Fibroblast of skin of scalp (primary cell): ENCODE data around the gene ZBED4. TPM values are rescaled to one million over a fixed set of nuclear protein-coding genes. Genes with fewer than 3 reads are reported as not detected.
"Not testable (repeated sequence)": the region's sequence is repeated elsewhere in the genome, so short reads cannot be mapped to it uniquely, and the experiment has no call there.

Source experiments
- DNase-seq: peaks from one replicate; pipeline ENCODE4 v3.0.0-alpha.2; 2013
- polyA plus RNA-seq, 2 experiments: library from polyadenylated mRNA; unstranded; fragments of 120-200 nt; gene quantifications; one replicate each; pipeline ENCODE4 v1.2.1, GENCODE V29; 2013; ENCODE audit not compliant: insufficient read length in 2 of 2

The ZBED4 gene
- 12.3 TPM for polyA plus RNA-seq (2013, experiment 1 of 2; ENCODE audit: insufficient read length)
- 12.4 TPM for polyA plus RNA-seq (2013, experiment 2 of 2; ENCODE audit: insufficient read length)

DNA sequence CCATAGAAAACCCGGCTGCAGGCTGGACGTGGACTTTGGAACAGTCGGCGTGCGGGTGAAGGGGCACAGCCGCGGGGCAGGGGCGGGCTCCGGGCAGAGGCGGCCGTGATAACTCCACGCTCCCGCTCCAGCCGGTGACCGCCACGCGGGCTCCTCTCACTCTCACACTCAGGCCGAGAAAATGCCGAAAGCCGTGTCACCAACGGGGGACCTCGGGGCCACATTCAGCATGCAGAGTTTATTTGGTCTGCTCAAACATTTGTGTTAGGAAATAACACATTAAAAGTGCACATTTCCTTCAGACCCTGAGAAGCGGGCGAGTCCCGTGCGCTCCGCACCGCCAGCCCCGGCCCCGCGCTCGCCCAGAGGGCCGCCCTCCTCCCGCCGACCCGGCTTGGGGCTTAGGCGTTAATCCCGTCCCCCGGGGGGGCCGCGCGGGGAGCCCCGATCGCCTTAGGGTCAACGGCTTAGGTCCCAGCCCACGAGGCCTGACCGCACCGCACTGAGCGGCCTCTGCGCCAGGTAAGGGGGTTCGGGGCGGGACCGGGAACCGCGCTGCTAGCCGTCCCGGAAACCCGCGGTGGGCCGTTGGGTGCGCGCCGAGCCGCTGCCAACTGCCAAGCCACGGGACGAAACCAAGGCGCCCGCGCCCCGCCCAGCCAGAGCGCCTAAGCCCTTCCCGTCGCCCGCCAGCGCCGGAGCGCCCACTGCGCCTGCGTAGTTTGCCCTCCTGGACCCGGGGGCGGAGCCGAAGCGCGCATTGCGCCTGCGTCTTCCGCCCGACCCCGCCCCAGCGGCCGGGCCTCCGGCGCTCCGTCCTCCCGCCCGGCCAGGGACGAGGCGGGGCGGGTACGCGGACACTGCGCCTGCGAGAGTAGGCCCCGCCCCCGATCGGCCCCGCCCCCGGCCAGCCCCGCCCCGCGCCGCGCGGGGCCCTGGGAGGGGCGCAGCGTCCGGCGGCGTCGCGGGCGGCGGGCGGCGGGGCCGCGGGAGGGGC, at the start of gene ZBED4:
ZBED4 (plus strand) TSS at position 947 of the 997 bp plus-strand sequence. CDS start 29,819 bp downstream, outside the sequence.
- peak; percentile 97 for DNase-seq

DNA sequence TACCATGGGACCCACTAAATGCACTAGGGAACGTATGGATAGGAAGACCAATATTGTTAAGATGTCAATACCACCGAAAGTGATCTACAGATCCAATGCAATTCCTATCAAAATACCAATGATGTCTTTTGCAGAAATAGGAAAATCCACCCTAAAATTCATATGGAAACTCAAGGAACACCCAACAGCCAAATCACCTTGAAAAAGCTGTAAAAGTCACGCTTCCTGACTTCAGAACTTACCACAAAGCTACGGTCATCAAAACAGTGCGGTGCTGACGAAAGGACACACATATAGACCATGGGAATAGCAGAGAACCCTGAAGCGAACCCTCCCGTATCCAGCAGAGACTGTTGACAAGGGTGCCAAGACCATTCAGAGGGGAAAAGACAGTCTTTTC, 46.5 kb upstream of the ZBED4 start:
- DNase-seq, result no peak

DNA sequence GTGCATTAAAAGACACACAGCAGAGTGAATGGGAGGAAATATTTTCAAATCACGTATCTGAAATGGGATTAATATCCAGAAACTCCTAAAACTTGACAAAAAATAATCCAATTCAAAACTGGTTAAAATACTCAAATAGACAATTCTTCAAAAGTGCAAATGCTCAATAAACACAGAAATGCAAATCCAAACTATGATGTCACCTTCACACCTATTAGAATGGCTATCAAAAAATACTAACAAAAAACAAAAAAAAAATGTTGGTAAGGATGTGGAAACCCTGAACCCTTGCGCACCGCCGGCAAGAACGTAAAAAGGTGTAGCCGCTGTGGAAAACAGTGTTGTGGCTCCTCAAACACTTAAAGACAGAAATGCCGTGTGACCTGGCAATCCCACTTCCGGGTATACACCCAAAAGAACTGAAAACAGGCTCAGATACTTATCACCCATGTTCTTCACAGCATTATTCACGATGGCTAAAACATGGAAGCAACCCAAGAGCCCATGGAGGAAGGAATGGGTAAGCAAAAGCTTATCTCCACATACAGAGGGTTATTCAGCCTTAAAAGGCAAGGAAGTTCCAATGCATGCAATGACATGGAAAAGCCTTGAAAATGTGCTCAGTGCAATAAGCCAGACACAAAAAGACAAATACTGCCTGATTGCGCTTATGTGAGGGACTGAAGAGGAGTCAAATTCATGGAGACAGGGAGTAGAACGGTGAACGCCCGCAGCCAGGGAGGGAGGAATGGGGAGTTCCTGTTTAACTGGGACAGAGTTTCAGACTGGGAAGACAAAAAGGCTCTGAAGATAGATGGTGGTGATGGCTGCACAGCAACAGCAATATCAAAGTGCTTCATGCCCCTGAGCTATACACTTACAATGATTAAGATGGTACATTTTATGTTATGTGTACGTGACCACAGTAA, 45.6 kb upstream of the ZBED4 start:
- DNase-seq, result no peak

DNA sequence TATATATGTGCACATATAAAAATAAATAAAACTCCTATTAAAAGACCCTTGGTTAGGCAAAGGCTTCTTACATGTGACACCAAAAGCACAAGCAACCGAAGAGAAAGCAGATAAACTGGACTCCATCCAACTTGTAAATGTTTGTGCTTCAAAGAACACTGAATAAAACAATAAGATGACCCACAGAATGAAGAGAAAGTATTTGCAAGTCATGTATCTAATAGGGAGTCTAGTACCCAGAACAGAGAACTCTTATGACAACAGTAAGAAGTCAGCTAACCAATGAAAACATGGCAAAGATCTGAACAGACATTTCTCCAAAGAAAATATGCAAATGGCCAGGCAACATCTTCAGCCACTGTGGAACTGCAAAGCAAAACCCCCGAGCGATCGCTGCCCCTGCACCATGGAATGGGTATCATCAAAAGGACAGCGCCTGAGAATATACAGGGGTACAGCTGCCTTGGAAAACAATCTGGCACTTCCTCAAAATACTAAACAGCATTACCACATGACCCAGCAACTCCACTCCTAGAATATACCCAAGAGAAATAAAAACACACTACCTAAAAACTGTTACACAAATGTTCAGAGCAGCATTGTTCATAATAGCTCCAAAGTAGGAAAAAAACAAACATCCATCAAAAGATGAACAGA, 43.2 kb upstream of the ZBED4 start:
- DNase-seq, result peak; percentile 12

GRCh38 chr22:49811020-49811791, 42.4 kb upstream of the ZBED4 start:
- DNase-seq, result no peak

GRCh38 chr22:49812838-49813237, 40.8 kb upstream of the ZBED4 start:
- DNase-seq, result no peak

- DNase-seq, result no peak
Measured at GRCh38 chr22:49814164-49814686, 39.4 kb upstream of the ZBED4 start.

DNA sequence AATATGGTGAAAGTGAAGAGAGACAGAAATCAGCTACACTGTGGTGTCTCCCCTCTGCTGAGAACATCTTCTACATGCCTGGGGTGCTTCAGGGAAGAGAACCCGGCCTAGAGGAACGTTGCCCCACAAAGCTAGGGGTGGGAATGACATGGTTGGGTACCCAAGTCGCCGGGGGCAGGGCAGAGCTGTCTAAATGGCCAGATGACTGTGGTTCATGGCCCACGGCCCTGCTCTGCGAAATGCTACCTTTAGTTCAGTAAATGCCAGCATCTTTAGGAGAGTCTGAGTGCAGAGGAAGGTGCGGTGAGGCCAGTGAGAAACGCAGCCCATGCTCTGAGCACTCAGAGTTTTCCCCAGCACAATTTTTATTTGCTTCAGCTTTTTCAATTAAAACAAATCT, 38.8 kb upstream of the ZBED4 start:
- DNase-seq, result no peak

DNA sequence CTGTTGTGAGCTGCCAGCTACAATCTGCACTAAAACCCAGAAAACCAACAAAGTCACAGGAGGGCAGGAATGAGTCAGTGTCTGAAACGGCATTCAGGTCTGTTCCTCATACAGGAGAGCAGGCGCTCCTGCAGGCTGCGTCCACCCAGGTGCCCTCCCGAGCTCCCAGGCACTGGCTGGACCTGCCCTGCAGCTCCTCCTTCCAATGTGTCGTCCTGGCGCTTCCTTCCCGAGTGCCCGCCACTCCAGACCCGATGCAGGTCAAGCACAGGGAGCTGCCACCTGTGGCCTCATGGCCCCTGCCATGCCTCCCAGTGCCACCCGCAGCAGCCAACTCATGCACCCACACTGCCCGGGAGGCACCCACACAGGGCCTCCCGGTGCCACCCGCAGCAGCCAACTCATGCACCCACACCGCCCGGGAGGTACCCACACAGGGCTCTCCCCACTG, 38.0 kb upstream of the ZBED4 start:
- no peak for DNase-seq

DNA sequence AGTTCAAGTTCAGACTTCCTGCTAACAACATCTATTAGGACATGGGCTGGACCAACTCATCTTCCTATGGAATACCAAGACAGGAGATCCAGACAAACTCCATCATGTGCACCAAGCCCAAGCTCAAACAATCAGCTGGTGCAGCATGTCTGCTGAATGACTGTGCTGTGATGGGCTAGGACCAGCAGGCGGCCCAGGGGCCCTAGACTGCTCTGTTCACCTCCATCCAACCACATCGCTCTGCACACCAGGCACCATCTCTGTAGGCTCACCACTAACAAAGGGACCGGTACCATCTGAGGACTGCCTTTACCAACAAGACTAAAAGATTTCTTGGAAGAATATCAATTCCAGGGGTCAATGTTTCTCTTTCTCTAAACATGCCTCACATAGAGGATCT, 36.3 kb upstream of the ZBED4 start:
- no peak for DNase-seq

DNA sequence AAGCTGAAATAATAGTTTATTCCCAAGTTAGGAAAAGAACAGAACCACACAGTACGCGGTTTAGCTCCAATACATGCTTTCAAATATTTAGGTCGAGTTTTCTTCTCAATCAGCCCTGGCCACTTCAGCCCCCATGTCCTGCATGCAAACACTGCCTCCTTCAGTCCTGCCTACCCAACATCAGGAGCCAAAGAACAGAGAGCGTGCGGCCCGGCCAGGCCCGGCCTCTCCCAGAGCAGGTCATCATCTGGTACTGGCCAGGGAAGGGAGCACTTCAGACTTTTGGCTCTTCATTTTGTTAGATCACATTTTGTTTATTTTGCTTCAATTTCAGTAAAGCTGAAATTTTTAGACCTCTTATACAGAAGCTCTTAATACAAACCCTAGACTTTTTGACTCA, 32.7 kb upstream of the ZBED4 start:
- DNase-seq, result no peak

DNA sequence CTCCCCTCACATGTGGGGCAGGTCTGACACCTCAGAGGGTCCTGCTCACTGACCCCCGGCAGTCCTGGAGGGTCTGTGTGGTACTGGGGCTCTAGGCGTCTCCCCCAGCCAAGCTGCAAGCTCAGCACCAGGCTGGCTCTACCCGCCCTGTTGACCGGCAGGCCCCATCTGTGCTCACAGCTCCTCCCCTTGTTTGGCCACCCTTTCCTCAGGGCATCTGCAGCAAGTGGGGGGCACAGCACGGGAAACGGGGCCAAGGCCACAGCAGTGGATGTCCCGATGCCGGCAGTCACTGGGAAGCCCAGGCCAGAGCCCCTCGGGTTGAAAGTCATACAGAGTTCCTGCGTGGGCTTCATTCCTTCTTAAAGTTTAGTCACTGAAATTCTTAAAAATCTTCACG, 31.9 kb upstream of the ZBED4 start:
- DNase-seq, result not testable (repeated sequence)

GRCh38 chr22:49823289-49824045, 30.2 kb upstream of the ZBED4 start:
- DNase-seq, result no peak

- DNase-seq, result no peak
Measured at GRCh38 chr22:49824185-49824925, 29.3 kb upstream of the ZBED4 start.

GRCh38 chr22:49824936-49825335, 28.7 kb upstream of the ZBED4 start:
- DNase-seq, result no peak

DNA sequence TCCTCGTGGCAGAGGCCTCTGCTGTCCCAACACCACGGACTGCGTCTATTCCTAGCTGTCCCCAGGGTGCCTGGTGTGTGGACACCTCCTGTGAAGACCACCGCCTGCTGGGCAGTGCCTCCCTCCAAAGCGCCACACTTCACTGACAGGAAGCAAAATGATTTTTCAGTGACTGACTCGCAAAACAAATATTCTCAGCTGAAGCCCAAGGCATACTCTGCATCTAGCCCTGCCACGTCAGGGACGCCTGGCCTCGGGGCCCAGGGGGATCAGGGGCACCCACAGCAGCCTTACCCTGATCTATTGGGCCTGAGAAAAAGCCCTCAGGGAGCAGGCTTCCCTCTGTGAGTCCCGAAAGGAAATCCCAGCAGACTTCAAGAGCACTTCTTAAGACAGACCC, 28.2 kb upstream of the ZBED4 start:
- DNase-seq, result peak; percentile 73

GRCh38 chr22:49825944-49826602, 27.6 kb upstream of the ZBED4 start:
- peak; percentile 27 for DNase-seq

DNA sequence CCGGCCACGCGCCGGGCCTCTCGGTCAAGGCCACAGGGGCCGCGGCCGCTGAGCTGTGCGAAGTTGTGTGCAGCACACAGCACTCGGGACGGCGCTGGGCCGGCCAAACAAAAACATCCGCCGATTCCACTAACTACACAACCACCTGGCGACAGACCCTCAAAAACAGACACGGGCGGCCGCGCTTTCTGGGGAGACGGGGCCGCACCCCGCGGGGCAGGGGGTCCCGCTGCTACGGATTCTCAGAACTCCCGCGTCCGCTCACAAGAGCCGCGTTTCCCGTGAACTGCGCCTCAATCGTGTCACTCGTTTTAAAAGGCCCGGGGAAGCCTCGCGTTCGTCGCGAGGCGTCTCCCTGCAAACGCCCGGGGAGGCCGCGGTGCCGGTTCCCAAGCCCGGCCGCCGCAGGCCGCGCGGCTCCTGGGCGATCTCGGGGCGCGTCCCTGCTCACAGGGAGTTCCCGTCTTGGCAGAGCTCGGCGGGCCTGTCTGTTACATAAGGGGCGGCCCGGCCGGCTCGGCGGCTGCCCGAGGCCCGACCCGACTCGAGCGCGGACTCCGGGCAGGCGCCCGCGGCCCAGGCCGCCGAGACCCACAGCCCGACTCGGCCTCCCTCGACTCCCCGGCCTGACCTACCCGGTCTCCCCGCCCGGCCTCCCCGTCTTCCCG, 26.9 kb upstream of the ZBED4 start:
- DNase-seq, result peak; percentile 25
